RWPE2 (cell line): Measurements from ENCODE around the gene FAM222A.
A peak's percentile ranks its signal among the peaks of the same experiment; 100 is the strongest.

ENCODE experiments used
- ATAC-seq: fragments of 200-7000 bp; cut with Tn5 transposase; 3 replicates; pipeline ENCODE4 v1.9.1; 2021; ENCODE audit warnings: low read depth
- DNase-seq: peaks from one replicate; pipeline ENCODE4 v3.0.0-alpha.2; 2020; ENCODE audit warnings: low spot score
- H3K27ac ChIP-seq: fragments of 450-650 bp; 2 replicates; pipeline ENCODE4 v1.5.1; 2017; ENCODE audit warnings: mild to moderate bottlenecking; ENCODE audit not compliant: poor library complexity, severe bottlenecking
- H3K27me3 ChIP-seq: fragments of 250-450 bp; sonication (Bioruptor Pico); 2 replicates; pipeline ENCODE4 v1.5.1; 2021; ENCODE audit warnings: mild to moderate bottlenecking, moderate library complexity; ENCODE audit not compliant: insufficient read depth, poor library complexity, severe bottlenecking
- H3K36me3 ChIP-seq: fragments of 250-450 bp; sonication (Bioruptor Pico); 2 replicates; pipeline ENCODE4 v1.5.1; 2020; ENCODE audit warnings: low read depth, mild to moderate bottlenecking, moderate library complexity
- H3K4me1 ChIP-seq: fragments of 250-450 bp; sonication (Bioruptor Pico); 2 replicates; pipeline ENCODE4 v1.5.1; 2021; ENCODE audit warnings: mild to moderate bottlenecking, moderate library complexity; ENCODE audit not compliant: insufficient read depth, poor library complexity, severe bottlenecking
- H3K4me3 ChIP-seq: fragments of 250-450 bp; sonication (Bioruptor Pico); 2 replicates; pipeline ENCODE4 v1.5.1; 2021; ENCODE audit warnings: mild to moderate bottlenecking, moderate library complexity; ENCODE audit not compliant: severe bottlenecking
- H3K9me3 ChIP-seq: fragments of 250-450 bp; sonication (Bioruptor Pico); 2 replicates; pipeline ENCODE4 v1.5.1; 2021; ENCODE audit warnings: mild to moderate bottlenecking, moderate library complexity; ENCODE audit not compliant: severe bottlenecking
- CTCF ChIP-seq: fragments of 450-650 bp; IDR thresholded peaks from one replicate; pipeline ENCODE4 v1.5.1; 2017; ENCODE audit warnings: mild to moderate bottlenecking, moderate library complexity; ENCODE audit not compliant: poor library complexity, severe bottlenecking

The FAM222A gene

DNA sequence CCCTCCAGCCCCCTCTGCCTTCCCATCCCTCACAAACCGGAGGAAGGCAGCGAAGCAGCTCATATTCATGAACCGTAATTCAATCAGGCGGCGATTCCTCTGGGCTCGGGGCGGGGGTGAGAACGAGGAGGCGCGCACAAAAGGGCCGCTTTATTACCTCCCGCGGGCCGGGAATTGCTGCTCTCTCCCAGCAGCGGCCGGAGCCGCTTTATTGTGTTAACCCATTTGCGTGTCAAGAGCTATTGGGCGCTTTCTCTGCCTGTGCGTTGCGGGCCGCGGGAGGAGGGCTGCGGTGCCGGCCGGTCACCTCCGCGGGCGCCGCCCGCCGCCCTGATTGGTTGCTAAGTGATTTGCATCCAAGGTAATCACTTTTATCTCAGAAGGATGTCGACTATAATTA is 4.8 kb downstream of the FAM222A start:
- Histone ChIP-seq H3K4me1 (no peaks in the 10 kb centered on the region), H3K4me3 (no peak overlapping the region), H3K27ac (no peak overlapping the region), H3K36me3 (no peaks in the 10 kb centered on the region), H3K27me3 (peaks cover 21% of the 10 kb centered on the region), H3K9me3 (no peaks in the 10 kb centered on the region)
- no peak for TF ChIP-seq CTCF
- DNase-seq (no peak), ATAC-seq (no peak)

DNA sequence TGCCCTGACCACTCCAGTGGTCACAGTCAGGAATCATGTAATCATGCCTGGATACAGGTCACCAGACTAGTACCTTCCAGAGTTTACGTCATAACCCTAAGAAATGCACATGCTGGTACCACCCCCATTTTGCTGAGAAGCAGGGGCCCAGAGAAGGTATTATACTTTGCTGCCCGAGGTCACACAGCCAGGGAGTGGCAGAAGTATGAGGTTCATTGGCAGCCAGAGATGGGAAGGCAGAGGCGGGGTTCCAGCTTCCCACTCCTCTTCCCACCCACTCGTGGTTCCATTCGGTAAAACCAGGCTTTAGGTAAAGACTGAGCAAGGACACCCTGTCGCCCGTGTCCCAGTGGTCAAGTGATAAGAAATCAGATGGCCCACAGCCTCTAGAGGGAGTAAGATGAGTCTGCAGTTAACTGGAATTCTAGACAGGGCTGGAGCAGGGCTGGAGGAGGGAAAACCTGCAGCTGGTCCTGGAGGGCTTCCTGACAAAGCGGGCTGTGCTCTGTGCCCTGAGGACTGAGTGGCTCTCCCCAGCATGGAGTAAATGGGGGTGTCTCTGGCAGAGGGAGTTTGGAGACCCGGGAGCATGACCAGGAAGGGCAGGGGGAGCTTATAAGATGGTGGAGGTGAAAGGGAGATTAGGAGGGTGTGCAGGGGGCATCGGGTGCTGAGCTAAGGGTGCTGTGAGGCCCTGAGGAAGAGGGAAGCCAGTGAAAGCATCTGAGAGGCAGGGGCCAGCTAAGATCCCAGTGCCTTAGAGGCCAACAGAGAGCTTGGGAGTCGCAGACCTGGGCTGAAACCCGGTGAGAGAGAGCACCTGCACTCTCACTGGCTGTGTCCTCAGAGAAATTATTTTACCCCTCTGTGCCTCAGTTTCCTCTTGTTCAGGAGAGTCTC is 5.7 kb downstream of the FAM222A start:
- H3K4me3 ChIP-seq, result no peak overlapping the region
- DNase-seq (no peak), ATAC-seq (0 out of 3 replicates have a peak, but pooled peaks have one; percentile 23)
- no peaks in the 10 kb centered on the region for H3K4me1 ChIP-seq
- TF ChIP-seq CTCF, result peak; percentile 25
- no peak overlapping the region for H3K27ac ChIP-seq
- peaks cover 21% of the 10 kb centered on the region for H3K27me3 ChIP-seq
- no peaks in the 10 kb centered on the region for H3K9me3 ChIP-seq
- H3K36me3 ChIP-seq, result no peaks in the 10 kb centered on the region

DNA sequence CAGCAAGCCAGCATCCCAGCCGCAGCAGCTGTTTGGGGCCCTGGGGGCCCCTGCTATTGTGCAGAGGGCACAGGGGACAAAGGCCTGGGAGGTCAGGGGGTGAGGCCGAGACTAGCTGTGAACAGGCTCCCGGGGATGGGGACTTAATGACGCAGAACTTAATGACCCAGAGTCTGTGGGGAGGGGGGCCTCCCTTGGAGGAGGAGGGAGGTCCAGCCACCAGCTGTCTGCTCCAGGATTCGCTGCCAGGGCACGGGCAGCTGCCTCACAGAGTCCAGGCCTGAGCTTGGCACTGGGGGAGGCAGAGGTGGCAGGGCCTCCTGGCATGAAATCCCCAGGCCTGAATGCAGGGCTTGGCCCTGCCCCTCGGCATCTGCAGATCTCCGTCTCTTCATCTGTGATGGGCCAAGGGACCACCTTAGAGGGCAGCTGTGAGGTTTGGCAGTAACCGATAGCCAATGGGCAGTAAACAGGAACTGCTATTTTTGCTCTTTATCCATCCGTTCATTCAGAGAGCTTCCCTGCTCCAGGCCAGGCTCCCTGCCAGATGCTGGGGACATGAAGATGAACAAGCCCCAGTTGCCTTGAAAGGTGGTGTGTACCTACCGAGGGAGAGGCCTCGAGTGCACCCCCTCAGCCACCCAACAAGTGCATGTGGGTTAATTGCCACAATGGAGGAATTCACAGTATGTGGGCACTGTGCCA is 6.7 kb downstream of the FAM222A start:
- no peak for TF ChIP-seq CTCF
- no peak overlapping the region for H3K27ac ChIP-seq
- DNase-seq (no peak), ATAC-seq (no peak)
- H3K9me3 ChIP-seq, result no peaks in the 10 kb centered on the region
- no peak overlapping the region for H3K4me3 ChIP-seq
- no peaks in the 10 kb centered on the region for H3K4me1 ChIP-seq
- H3K27me3 ChIP-seq, result peaks cover 13% of the 10 kb centered on the region
- H3K36me3 ChIP-seq, result no peaks in the 10 kb centered on the region

DNA sequence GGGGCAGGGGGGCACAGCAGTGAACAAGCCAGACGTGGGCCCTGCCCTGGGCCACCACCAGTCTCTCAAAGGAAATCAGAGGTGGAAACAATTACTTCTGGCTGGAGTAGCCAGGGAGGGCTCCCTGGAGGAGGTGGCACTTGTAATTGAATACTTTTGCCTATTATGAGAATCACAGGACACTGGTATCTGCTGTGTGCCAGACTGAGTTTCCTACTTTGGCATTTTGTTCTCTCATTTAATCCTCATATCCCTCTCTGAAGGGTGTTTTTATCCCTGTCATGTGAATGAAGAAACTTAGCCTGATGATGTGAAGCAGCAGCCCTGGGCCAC is 7.2 kb downstream of the FAM222A start:
- no peaks in the 10 kb centered on the region for H3K9me3 ChIP-seq
- H3K36me3 ChIP-seq, result no peaks in the 10 kb centered on the region
- H3K27ac ChIP-seq, result no peak overlapping the region
- ATAC-seq, result no peak
- peaks cover 13% of the 10 kb centered on the region for H3K27me3 ChIP-seq
- no peak for TF ChIP-seq CTCF
- no peak for DNase-seq
- H3K4me3 ChIP-seq, result no peak overlapping the region
- no peaks in the 10 kb centered on the region for H3K4me1 ChIP-seq
